ENCODE measurements around the gene RELN.

RELN gene

GRCh38 chr7:103622274-103622673, 367.2 kb downstream of the RELN start:
- no peak for TF ChIP-seq CTCF (IDR thresholded peaks at IDR 0.05)

- TF ChIP-seq CTCF (IDR thresholded peaks at IDR 0.05): peak; percentile 30; the same call in 1 of the 2 replicates
These were observed 375.5 kb downstream of the RELN start for GRCh38 chr7:103613655-103614642.

GRCh38 chr7:103609778-103610177, 379.7 kb downstream of the RELN start:
- TF ChIP-seq CTCF (IDR thresholded peaks at IDR 0.05): no peak

- TF ChIP-seq CTCF (IDR thresholded peaks at IDR 0.05): no peak
These were observed 383.8 kb downstream of the RELN start for GRCh38 chr7:103605640-103606039.

GRCh38 chr7:103598326-103598905, 391.0 kb downstream of the RELN start:
- TF ChIP-seq CTCF (IDR thresholded peaks at IDR 0.05): no peak

- no peak for TF ChIP-seq CTCF (IDR thresholded peaks at IDR 0.05)
These were observed 391.9 kb downstream of the RELN start for GRCh38 chr7:103597606-103598005.

GRCh38 chr7:103594186-103594585, 395.3 kb downstream of the RELN start:
- TF ChIP-seq CTCF (IDR thresholded peaks at IDR 0.05): no peak
